OCI-LY7 (cell line): Measurements from ENCODE around the gene CCBE1. TPM values are rescaled to one million over a fixed set of nuclear protein-coding genes. Genes with fewer than 3 reads are reported as not detected.

Source experiments
- BruUV-seq: library from RNA; stranded (reverse); fragments of 400-500 nt; replicated peaks from 2 replicates; lab custom pipeline; 2021; lab: Mats Ljungman, UMichigan
- CTCF ChIA-PET: fragments of 300-600 bp; sonication (Branson Sonifier 250); formaldehyde crosslinking; loops from one replicate; lab custom pipeline; 2022; ENCODE audit warnings: antibody characterized with exemption; ENCODE audit not compliant: unreplicated experiment; lab: Charles Lee
- POLR2A ChIA-PET: fragments of 300-600 bp; sonication (Branson Sonifier 250); formaldehyde crosslinking; loops from one replicate; lab custom pipeline; 2022; ENCODE audit warnings: antibody characterized with exemption; lab: Charles Lee
- DNase-seq: peaks from one replicate; pipeline ENCODE4 v3.0.0-alpha.2; 2015; ENCODE audit warnings: low spot score
- H2AFZ ChIP-seq: fragments of 200-600 bp; sonication (generic), shearing (Covaris generic); 2 replicates; pipeline ENCODE4 v1.6.1; 2014; ENCODE audit warnings: mild to moderate bottlenecking, antibody characterized with exemption, low read length, moderate library complexity
- H3K27ac ChIP-seq: fragments of 200-600 bp; sonication (generic); 2 replicates; pipeline ENCODE4 v1.5.1; 2014; ENCODE audit warnings: mixed run types, low read depth, mild to moderate bottlenecking, moderate library complexity, low read length, inconsistent platforms; ENCODE audit not compliant: poor library complexity, severe bottlenecking
- H3K36me3 ChIP-seq: fragments of 200-600 bp; sonication (generic); 2 replicates; pipeline ENCODE4 v1.6.1; 2014; ENCODE audit warnings: mild to moderate bottlenecking, antibody characterized with exemption, low read length, moderate library complexity, mixed read lengths; ENCODE audit not compliant: insufficient read depth
- H3K4me1 ChIP-seq: fragments of 200-600 bp; sonication (generic); 2 replicates; pipeline ENCODE4 v1.5.1; 2014; ENCODE audit warnings: mild to moderate bottlenecking, low read length; ENCODE audit not compliant: insufficient read depth, poor library complexity, severe bottlenecking
- H3K4me2 ChIP-seq: fragments of 200-600 bp; sonication (generic); 2 replicates; pipeline ENCODE4 v1.6.1; 2014; ENCODE audit warnings: mild to moderate bottlenecking, low read length
- H3K4me3 ChIP-seq: fragments of 200-600 bp; sonication (generic); 2 replicates; pipeline ENCODE4 v1.5.1; 2014; ENCODE audit warnings: mild to moderate bottlenecking, low read depth, low read length; ENCODE audit not compliant: poor library complexity, severe bottlenecking
- H3K79me2 ChIP-seq: fragments of 200-600 bp; sonication (generic); 2 replicates; pipeline ENCODE4 v1.6.1; 2016; ENCODE audit warnings: low read depth, mild to moderate bottlenecking, low read length, moderate library complexity, mixed read lengths; ENCODE audit not compliant: insufficient read depth
- H3K9me2 ChIP-seq: fragments of 200-600 bp; sonication (generic); 2 replicates; pipeline ENCODE4 v1.6.1; 2016; ENCODE audit warnings: mild to moderate bottlenecking, low read length, mixed read lengths; ENCODE audit not compliant: insufficient read depth
- H3K9me3 ChIP-seq: fragments of 200-600 bp; sonication (generic); 2 replicates; pipeline ENCODE4 v1.6.1; 2014; ENCODE audit warnings: mild to moderate bottlenecking, mixed run types, low read length, mixed read lengths
- H4K20me1 ChIP-seq: fragments of 200-600 bp; sonication (generic); 2 replicates; pipeline ENCODE4 v1.6.1; 2014; ENCODE audit warnings: mild to moderate bottlenecking, antibody characterized with exemption, low read length, moderate library complexity, mixed read lengths; ENCODE audit not compliant: insufficient read depth
- CTCF ChIP-seq: fragments of 200-600 bp; sonication (generic); conservative IDR thresholded peaks from 2 replicates; pipeline ENCODE4 v1.5.1; 2014; ENCODE audit warnings: mild to moderate bottlenecking, antibody characterized with exemption, low read length, moderate library complexity, mixed read lengths
- EZH2phosphoT487 ChIP-seq: fragments of 200-600 bp; sonication (generic); IDR thresholded peaks from 2 replicates; pipeline ENCODE4 v1.6.1; 2018; ENCODE audit warnings: low read depth, borderline replicate concordance, mild to moderate bottlenecking, mixed run types, antibody characterized with exemption, low read length, moderate library complexity, mixed read lengths
- intact Hi-C: fragments of 100-400 bp; cut with micrococcal nuclease; formaldehyde crosslinking; loops from one replicate; pipeline ENCODE4 v1.10.0; 2022; ENCODE audit not compliant: unreplicated experiment
- total RNA-seq, 2 experiments: library from RNA; depleted of rRNA in 1 of 2; stranded (reverse); fragments of >200 nt in 1 of 2; shearing (Covaris generic) in 1 of 2; gene quantifications; 2 replicates each; pipeline ENCODE4 v1.2.3, GENCODE V29; 2014 to 2022

Gene CCBE1
- total RNA-seq, 2 experiments from 2014 or later, result 0.16 to 0.70 TPM

DNA sequence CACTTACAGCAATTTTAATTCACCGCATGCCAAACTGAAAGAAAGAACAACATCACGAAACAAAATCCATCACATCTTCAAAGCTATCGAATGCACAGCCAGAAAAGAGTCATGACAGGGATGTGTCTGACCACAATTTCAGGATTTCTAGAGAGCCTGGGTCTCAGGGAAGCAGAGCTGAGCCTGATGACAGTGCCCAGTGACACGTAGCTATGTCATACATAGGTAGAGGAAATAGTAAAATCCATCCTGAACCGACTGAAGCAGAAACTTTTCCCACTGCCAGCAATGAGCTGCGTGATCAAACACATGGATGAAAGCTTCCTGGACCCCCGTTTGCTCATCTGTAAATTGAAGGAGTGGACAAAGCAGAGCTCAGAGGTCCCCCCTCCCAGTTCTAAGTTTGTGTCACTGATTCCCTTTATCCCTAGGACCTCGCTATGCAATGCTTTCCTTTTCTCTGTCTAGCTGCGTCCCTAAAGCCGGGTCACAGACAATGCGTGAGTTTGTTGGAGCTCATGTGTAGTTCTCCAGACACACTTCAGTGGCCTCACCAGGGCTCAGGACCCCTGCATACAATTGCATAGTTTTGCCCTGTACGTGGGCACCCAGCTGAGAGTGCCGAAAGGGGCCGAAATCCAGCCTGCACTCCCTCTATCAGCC is 37.6 kb downstream of the CCBE1 start:
- no TSS peak for BruUV-seq
- TF ChIP-seq EZH2phosphoT487, result no peak
- no peak for TF ChIP-seq CTCF

DNA sequence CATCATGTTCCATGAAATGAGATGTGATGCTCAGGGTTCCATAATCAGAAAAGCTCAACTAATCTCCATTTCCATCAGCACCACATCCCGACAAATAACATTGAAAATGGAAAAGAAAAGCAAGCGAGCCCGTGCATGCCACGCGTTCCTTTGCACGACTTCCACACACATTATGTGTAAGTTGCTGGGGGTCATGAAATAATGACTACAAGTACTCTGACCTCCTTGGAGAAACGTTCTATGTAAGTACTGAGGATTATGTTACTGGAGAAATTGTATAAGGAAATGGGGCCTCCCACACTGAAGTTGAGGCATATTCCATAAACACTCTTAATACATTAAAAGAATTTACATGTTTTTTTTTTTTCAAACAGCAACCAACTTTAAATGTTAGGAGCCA is 38.3 kb downstream of the CCBE1 start:
- H3K4me3 ChIP-seq, result no peak overlapping the region
- H3K36me3 ChIP-seq, result no peaks in the 10 kb centered on the region
- POLR2A ChIA-PET, result interaction anchor here (0.6 kb wide), 1 partner anchor 1414 kb away, joined by 4 read pairs; no protein-coding TSS in a partner anchor
- H3K27ac ChIP-seq, result no peak overlapping the region
- DNase-seq, result no peak
- no TSS peak for BruUV-seq
- H3K4me1 ChIP-seq, result no peaks in the 10 kb centered on the region
- no peaks in the 10 kb centered on the region for H3K9me3 ChIP-seq
- CTCF ChIA-PET, result no interaction called here
- H3K9me2 ChIP-seq, result no peaks in the 10 kb centered on the region
- H4K20me1 ChIP-seq, result no peaks in the 10 kb centered on the region
- no peaks in the 10 kb centered on the region for H3K79me2 ChIP-seq
- no peak overlapping the region for H3K4me2 ChIP-seq
- no peak overlapping the region for H2AFZ ChIP-seq
- no peak for TF ChIP-seq CTCF
- no peak for TF ChIP-seq EZH2phosphoT487
- intact Hi-C loops, result no loop called here

More for the DNA sequence above, 37.6 kb downstream of the CCBE1 start:
- no peaks in the 10 kb centered on the region for H3K4me1 ChIP-seq
- CTCF ChIA-PET, result no interaction called here
- H3K79me2 ChIP-seq, result no peaks in the 10 kb centered on the region
- no peaks in the 10 kb centered on the region for H3K9me3 ChIP-seq
- H3K4me3 ChIP-seq, result no peak overlapping the region
- H3K36me3 ChIP-seq, result no peaks in the 10 kb centered on the region
- DNase-seq, result no peak
- no peak overlapping the region for H3K4me2 ChIP-seq
- H2AFZ ChIP-seq, result no peak overlapping the region
- no peaks in the 10 kb centered on the region for H3K9me2 ChIP-seq
- H3K27ac ChIP-seq, result no peak overlapping the region
- no peaks in the 10 kb centered on the region for H4K20me1 ChIP-seq
- POLR2A ChIA-PET, result no interaction called here
- intact Hi-C loops, result no loop called here

DNA sequence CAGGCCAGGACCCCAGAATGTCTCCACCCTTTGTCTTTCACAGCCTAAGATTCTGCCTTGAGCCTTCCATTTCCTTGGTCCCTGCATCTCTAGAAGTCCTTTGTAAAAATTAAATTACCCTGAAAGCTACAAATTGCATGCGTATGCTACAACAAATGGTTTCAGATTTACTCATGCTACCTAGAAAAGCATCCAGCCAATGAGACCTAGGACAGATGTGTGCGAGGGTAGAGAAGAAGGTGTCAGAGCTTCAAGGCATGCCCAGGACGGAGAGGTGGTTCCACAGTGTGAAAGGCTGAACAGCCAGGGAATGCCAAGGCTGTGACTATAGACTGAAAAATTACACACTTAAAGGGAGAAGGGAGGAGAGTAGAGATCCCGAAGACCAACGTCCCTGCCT is 40.2 kb downstream of the CCBE1 start:
- Histone ChIP-seq H3K9me2 (no peaks in the 10 kb centered on the region), H3K4me1 (no peaks in the 10 kb centered on the region), H2AFZ (no peak overlapping the region), H3K4me2 (no peak overlapping the region), H3K79me2 (no peaks in the 10 kb centered on the region), H3K9me3 (no peaks in the 10 kb centered on the region), H4K20me1 (no peaks in the 10 kb centered on the region), H3K4me3 (no peak overlapping the region), H3K27ac (no peak overlapping the region), H3K36me3 (no peaks in the 10 kb centered on the region)
- ChIA-PET POLR2A (no interaction called here), CTCF (no interaction called here)
- TF ChIP-seq EZH2phosphoT487, result no peak
- BruUV-seq, result no TSS peak
- no peak for DNase-seq
- intact Hi-C loops, result no loop called here
